Spleen (tissue), 7 donors: ENCODE measurements around the gene JAZF1.

Source experiments
- CTCF ChIP-seq, 11 experiments: fragments of 200-600 bp in 7 of 11; fragments of 450-650 bp in 4 of 11; sonication (generic) in 4 of 11; IDR thresholded peaks in 8 of 11; conservative IDR thresholded peaks in 3 of 11; 1 replicate in 7 of 11; 2 replicates in 4 of 11; pipeline versions ENCODE4 v1.4.0 to v1.8.0; 2016 to 2021; ENCODE audit warnings: antibody characterized with exemption in 11 of 11, inconsistent platforms in 4 of 11, mild to moderate bottlenecking in 1 of 11
- POLR2A ChIP-seq, 3 donors: fragments of 450-650 bp; IDR thresholded peaks; one replicate each; pipeline ENCODE4 v1.5.1; 2017; ENCODE audit warnings: antibody characterized with exemption in 3 of 3, mild to moderate bottlenecking in 1 of 3
- POLR2AphosphoS5 ChIP-seq, 3 donors: sonication (generic); formaldehyde crosslinking; IDR thresholded peaks; one replicate each; pipeline ENCODE4 v1.5.1; 2017; ENCODE audit warnings: antibody characterized with exemption in 3 of 3
- donor health status: DM: no; HTN: no; CAD: no; lungs with moderate emphysema.
- donor health status: DM: no; HTN: no; CAD: no.
- donor health status: DM: no; HTN: no; CAD: no.

- TF ChIP-seq POLR2A (IDR thresholded peaks at IDR 0.05): no peak
- TF ChIP-seq CTCF (IDR thresholded peaks at IDR 0.05 in 8 of 11, conservative IDR thresholded peaks at IDR 0.05 in 3 of 11): no peak
- TF ChIP-seq POLR2AphosphoS5 (IDR thresholded peaks at IDR 0.05): no peak
Measured at GRCh38 chr7:27928001-27928400, 252.6 kb downstream of the JAZF1 start.
